ENCODE data around the gene SP140L. TPM values are rescaled to one million over a fixed set of nuclear protein-coding genes. Genes with fewer than 3 reads are reported as not detected.
A peak's percentile ranks its signal among the peaks of the same experiment; 100 is the strongest.

SP140L gene
- total RNA-seq, 6 donors from 2014 or later: 15.5 to 38.8 (median 18.9) TPM

- Histone ChIP-seq H3K4me3 (no peak overlapping the region), H3K27ac (peak overlapping the region in 1 of 4 donors; percentile 18), H3K36me3 (peaks cover 9 to 59% (median 34%) of the 10 kb centered on the region in 4 donors), H3K27me3 (no peaks in the 10 kb centered on the region), H3K9me3 (no peaks in the 10 kb centered on the region), H3K4me1 (peaks cover 22 to 44% (median 27%) of the 10 kb centered on the region in 4 donors)
- WGBS, 2 donors: 86 to 89% methylated on average over 2 of the region's 2 CpGs
- no peak for TF ChIP-seq POLR2AphosphoS5 (IDR thresholded peaks at IDR 0.05)
- no peak for TF ChIP-seq CTCF (IDR thresholded peaks at IDR 0.05)
- no peak for TF ChIP-seq POLR2A (IDR thresholded peaks at IDR 0.05)
- TF ChIP-seq EP300 (IDR thresholded peaks at IDR 0.05): no peak
- DNase-seq: no peak
- no peak for ATAC-seq (ENCODE audit: low FRiP score in 2 of 2)
These were observed 116.5 kb downstream of the SP140L start for GRCh38 chr2:230443541-230443940.

DNA sequence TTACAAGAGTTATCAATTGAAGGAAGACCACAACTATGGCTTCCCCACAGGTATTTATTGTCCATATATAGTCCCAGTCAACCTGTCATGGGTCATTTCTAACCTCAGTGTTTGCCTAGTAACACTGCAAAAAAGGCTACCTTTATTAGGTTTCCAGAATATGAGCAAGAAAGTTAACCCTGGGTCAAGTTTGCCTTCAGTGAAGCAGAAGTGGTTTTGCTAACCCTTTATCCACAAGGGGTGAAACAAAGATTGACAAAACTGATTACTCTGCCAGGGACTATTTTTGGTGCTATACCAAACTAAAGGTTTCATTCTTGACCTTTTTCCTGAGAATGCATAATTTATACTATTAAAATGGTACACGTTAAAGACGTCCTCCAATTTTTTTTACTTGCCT, 117.8 kb downstream of the SP140L start:
- peaks cover 18 to 72% (median 47%) of the 10 kb centered on the region in 4 donors for H3K36me3 ChIP-seq
- no peak for DNase-seq
- no peaks in the 10 kb centered on the region for H3K27me3 ChIP-seq
- TF ChIP-seq POLR2AphosphoS5 (IDR thresholded peaks at IDR 0.05): no peak
- TF ChIP-seq CTCF (IDR thresholded peaks at IDR 0.05): no peak
- no peak for TF ChIP-seq EP300 (IDR thresholded peaks at IDR 0.05)
- no peak for TF ChIP-seq POLR2A (IDR thresholded peaks at IDR 0.05)
- H3K4me3 ChIP-seq: no peak overlapping the region
- H3K9me3 ChIP-seq: no peaks in the 10 kb centered on the region
- ATAC-seq (ENCODE audit: low FRiP score in 2 of 2): no peak
- peak overlapping the region in 1 of 4 donors; percentile 5 for H3K27ac ChIP-seq
- 79 to 85% methylated on average over 2 of the region's 2 CpGs for WGBS, 2 donors
- peaks cover 21 to 45% (median 25%) of the 10 kb centered on the region in 4 donors for H3K4me1 ChIP-seq

DNA sequence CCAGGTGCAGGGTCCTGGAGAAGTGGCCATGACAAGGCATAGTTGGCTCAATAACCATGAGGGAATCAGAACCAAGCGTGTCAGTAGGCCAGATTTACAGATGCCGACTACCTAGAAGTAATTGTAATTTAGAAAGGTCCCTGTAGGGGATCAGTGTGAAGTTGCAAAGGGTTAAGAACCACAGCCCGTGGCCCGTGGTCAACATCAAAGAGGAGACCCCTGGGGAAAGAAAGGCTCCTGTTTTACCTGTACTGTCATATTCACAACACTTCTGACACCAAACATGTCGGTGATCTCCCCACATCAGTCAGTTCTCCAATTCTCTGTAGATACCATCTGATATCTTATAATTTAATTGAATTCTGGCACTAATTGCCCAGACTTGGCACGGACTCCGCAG, 120.0 kb downstream of the SP140L start:
- no peaks in the 10 kb centered on the region for H3K27me3 ChIP-seq
- 83 to 85% methylated on average over 7 of the region's 7 CpGs for WGBS, 2 donors
- no peaks in the 10 kb centered on the region for H3K9me3 ChIP-seq
- DNase-seq (no peak), ATAC-seq (ENCODE audit: low FRiP score in 2 of 2) (no peak)
- H3K4me3 ChIP-seq: no peak overlapping the region
- TF ChIP-seq EP300 (IDR thresholded peaks at IDR 0.05) (no peak), POLR2A (IDR thresholded peaks at IDR 0.05) (no peak), POLR2AphosphoS5 (IDR thresholded peaks at IDR 0.05) (no peak), CTCF (IDR thresholded peaks at IDR 0.05) (no peak)
- peak overlapping the region in 1 of 4 donors; percentile 17 for H3K27ac ChIP-seq
- H3K36me3 ChIP-seq: peaks cover 20 to 92% (median 55%) of the 10 kb centered on the region in 4 donors
- peaks cover 4 to 24% (median 11%) of the 10 kb centered on the region in 4 donors for H3K4me1 ChIP-seq

DNA sequence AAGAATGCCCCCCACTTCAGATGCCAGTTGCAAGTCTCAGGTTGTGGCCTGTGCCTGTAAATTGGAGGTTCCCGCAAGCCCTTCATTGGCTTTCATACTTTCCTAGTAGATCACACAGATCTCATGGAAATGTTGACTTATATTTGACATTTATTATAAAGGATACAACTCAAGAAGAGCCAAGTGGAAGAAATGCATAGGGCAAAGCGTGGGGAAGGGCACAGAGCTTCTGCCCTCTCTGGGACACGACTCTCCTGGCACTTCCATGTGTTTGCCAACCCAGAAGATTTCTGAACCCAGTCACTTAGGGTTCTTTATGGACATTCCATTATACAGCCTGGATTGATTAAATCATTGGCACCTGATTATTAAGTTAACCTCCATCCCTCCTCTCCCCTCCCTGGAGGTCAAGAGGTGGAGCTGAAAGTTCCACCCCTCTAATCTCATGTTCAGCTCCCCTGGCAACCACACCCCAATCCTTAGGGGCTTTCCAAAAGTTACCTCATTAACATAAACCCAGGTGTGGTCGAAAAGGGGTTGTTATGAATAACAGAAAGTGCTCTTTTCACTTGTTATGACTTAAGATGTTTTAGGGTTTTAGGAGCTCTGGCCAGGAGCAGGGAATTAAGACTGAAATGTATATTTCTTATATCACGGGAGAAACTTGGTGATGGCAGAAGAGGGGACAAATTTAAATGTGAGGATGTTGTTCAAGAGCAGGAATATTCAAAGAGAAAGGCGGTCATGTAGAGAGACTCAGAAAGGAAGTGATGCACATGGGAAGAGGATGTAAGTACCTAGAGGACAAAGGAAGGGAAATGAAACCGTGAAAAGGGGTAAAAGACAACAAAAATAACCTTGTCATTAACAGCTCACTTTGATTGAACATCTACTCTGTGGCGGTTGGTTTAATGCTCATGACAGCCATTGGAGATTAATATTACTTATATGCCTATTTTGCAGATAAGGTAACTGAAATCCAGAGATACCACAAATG, 120.8 kb downstream of the SP140L start:
- DNase-seq (no peak), ATAC-seq (ENCODE audit: low FRiP score in 2 of 2) (no peak)
- TF ChIP-seq POLR2A (IDR thresholded peaks at IDR 0.05): no peak
- TF ChIP-seq CTCF (IDR thresholded peaks at IDR 0.05): no peak
- TF ChIP-seq POLR2AphosphoS5 (IDR thresholded peaks at IDR 0.05): no peak
- TF ChIP-seq EP300 (IDR thresholded peaks at IDR 0.05): no peak
- 79 to 80% methylated on average over 8 of the region's 8 CpGs for WGBS, 2 donors
- Histone ChIP-seq H3K4me3 (no peak overlapping the region), H3K36me3 (peaks cover 20 to 96% (median 55%) of the 10 kb centered on the region in 4 donors), H3K4me1 (peaks cover 0 to 21% (median 9%) of the 10 kb centered on the region in 4 donors), H3K27me3 (no peaks in the 10 kb centered on the region), H3K27ac (peak overlapping the region; percentile 13 to 44 (median 24)), H3K9me3 (no peaks in the 10 kb centered on the region)

Data from upper lobe of left lung (tissue), 6 donors.